IMR-90 (cell line): ENCODE measurements around the gene RNPEPL1. TPM values are rescaled to one million over a fixed set of nuclear protein-coding genes. Genes with fewer than 3 reads are reported as not detected.

ENCODE experiments used
- ATAC-seq: fragments of 200-7000 bp; cut with Tn5 transposase; 2 replicates; pipeline ENCODE4 v1.9.1; 2020; ENCODE audit warnings: low read depth, mild to moderate bottlenecking, moderate library complexity
- BruUV-seq: library from RNA; stranded (reverse); fragments of 400-500 nt; replicated peaks from 2 replicates; lab custom pipeline; 2021; lab: Mats Ljungman, UMichigan
- CTCF ChIA-PET: fragments of 300-600 bp; formaldehyde crosslinking; extraction: SDS; loops from one replicate; lab custom pipeline; 2021; ENCODE audit warnings: antibody characterized with exemption; lab: Yijun Ruan, JAX
- POLR2A ChIA-PET: fragments of 300-600 bp; sonication (Branson Sonifier 250); formaldehyde crosslinking; loops from one replicate; lab custom pipeline; 2022; ENCODE audit warnings: antibody characterized with exemption; ENCODE audit not compliant: unreplicated experiment; lab: Charles Lee
- DNase-seq: peaks from one replicate; pipeline ENCODE4 v3.0.0; 2013
- H2AFZ ChIP-seq: replicated peaks from 2 replicates; pipeline ENCODE3; 2013; ENCODE audit warnings: low read length, mild to moderate bottlenecking; ENCODE audit not compliant: poor library complexity
- H2AK5ac ChIP-seq: 2 replicates; pipeline ENCODE4 v1.6.1; 2013; ENCODE audit warnings: low read depth, low read length, inconsistent platforms
- H2AK9ac ChIP-seq: replicated peaks from 2 replicates; pipeline ENCODE3; 2013; ENCODE audit warnings: mild to moderate bottlenecking, low read depth, low read length, moderate library complexity; ENCODE audit not compliant: poor library complexity
- H2BK120ac ChIP-seq: 2 replicates; pipeline ENCODE4 v1.6.1; 2013; ENCODE audit warnings: low read depth, low read length, inconsistent platforms
- H2BK15ac ChIP-seq: 3 replicates; pipeline ENCODE4 v1.6.1; 2013; ENCODE audit warnings: low read depth, low read length, inconsistent platforms
- H2BK20ac ChIP-seq: 2 replicates; pipeline ENCODE4 v1.6.1; 2013; ENCODE audit warnings: low read depth, mild to moderate bottlenecking, inconsistent platforms, low read length, moderate library complexity
- H2BK5ac ChIP-seq: 2 replicates; pipeline ENCODE4 v1.6.1; 2013; ENCODE audit warnings: mild to moderate bottlenecking, low read depth, low read length, inconsistent platforms; ENCODE audit not compliant: poor library complexity, severe bottlenecking
- H3K14ac ChIP-seq: replicated peaks from 2 replicates; pipeline ENCODE4 v1.6.1; 2013; ENCODE audit warnings: low read depth, low read length, inconsistent platforms
- H3K18ac ChIP-seq: 2 replicates; pipeline ENCODE4 v1.6.1; 2013; ENCODE audit warnings: low read depth, low read length, control low read depth
- H3K23ac ChIP-seq: 2 replicates; pipeline ENCODE4 v1.6.1; 2013; ENCODE audit warnings: low read depth, low read length, inconsistent platforms
- H3K27ac ChIP-seq: 2 replicates; pipeline ENCODE4 v1.5.1; 2013; ENCODE audit warnings: mild to moderate bottlenecking, control low read depth, low read length; ENCODE audit not compliant: insufficient read depth
- H3K27me3 ChIP-seq: 2 replicates; pipeline ENCODE4 v1.6.1; 2013; ENCODE audit warnings: low read length; ENCODE audit not compliant: control insufficient read depth, insufficient read depth
- H3K36me3 ChIP-seq: 2 replicates; pipeline ENCODE4 v1.6.1; 2013; ENCODE audit warnings: low read length, mixed read lengths; ENCODE audit not compliant: control insufficient read depth, insufficient read depth
- H3K4ac ChIP-seq: 2 replicates; pipeline ENCODE4 v1.6.1; 2013; ENCODE audit warnings: low read depth, low read length, inconsistent platforms
- H3K4me1 ChIP-seq: 2 replicates; pipeline ENCODE4 v1.6.1; 2013; ENCODE audit warnings: low read length, mixed read lengths; ENCODE audit not compliant: control insufficient read depth, insufficient read depth
- H3K4me2 ChIP-seq: 2 replicates; pipeline ENCODE4 v1.6.1; 2013; ENCODE audit warnings: low read depth, mild to moderate bottlenecking, control low read depth, low read length, moderate library complexity
- H3K4me3 ChIP-seq: 2 replicates; pipeline ENCODE4 v1.5.1; 2013; ENCODE audit warnings: low read depth, mild to moderate bottlenecking, control low read depth, low read length, moderate library complexity; ENCODE audit not compliant: insufficient read depth
- H3K56ac ChIP-seq: 2 replicates; pipeline ENCODE4 v1.6.1; 2013; ENCODE audit warnings: low read length, inconsistent platforms; ENCODE audit not compliant: insufficient read depth; ENCODE audit errors: extremely low read depth
- H3K79me1 ChIP-seq, 2 experiments: 2 replicates each; pipeline ENCODE4 v1.6.1; 2013; ENCODE audit warnings: low read length in 2 of 2, inconsistent platforms in 1 of 2, low read depth in 1 of 2
- H3K9ac ChIP-seq: 2 replicates; pipeline ENCODE4 v1.6.1; 2013; ENCODE audit warnings: low read depth, low read length, control low read depth
- H3K9me1 ChIP-seq: 2 replicates; pipeline ENCODE4 v1.6.1; 2013; ENCODE audit warnings: low read length, inconsistent platforms; ENCODE audit not compliant: insufficient read depth
- H3K9me3 ChIP-seq: 2 replicates; pipeline ENCODE4 v1.6.1; 2013; ENCODE audit warnings: low read length; ENCODE audit not compliant: control insufficient read depth, insufficient read depth
- H4K20me1 ChIP-seq: 2 replicates; pipeline ENCODE4 v1.6.1; 2013; ENCODE audit warnings: low read length, inconsistent platforms; ENCODE audit not compliant: insufficient read depth
- H4K5ac ChIP-seq: 2 replicates; pipeline ENCODE4 v1.6.1; 2013; ENCODE audit warnings: mild to moderate bottlenecking, low read depth, low read length, control low read depth
- H4K8ac ChIP-seq, 2 experiments: 2 replicates each; pipeline ENCODE4 v1.6.1; 2013; ENCODE audit warnings: low read depth in 2 of 2, low read length in 2 of 2, control low read depth in 1 of 2, inconsistent platforms in 1 of 2
- H4K91ac ChIP-seq: 2 replicates; pipeline ENCODE4 v1.6.1; 2013; ENCODE audit warnings: low read depth, low read length, inconsistent platforms; ENCODE audit not compliant: insufficient read depth
- CHD1 ChIP-seq: IDR thresholded peaks from 2 replicates; pipeline ENCODE4 v1.6.1; 2012; ENCODE audit warnings: low read depth, low read length, improper control_type of control experiment
- RCOR1 ChIP-seq: IDR thresholded peaks from 2 replicates; pipeline ENCODE4 v1.6.1; 2012; ENCODE audit warnings: mild to moderate bottlenecking, low read length, improper control_type of control experiment; ENCODE audit not compliant: insufficient replicate concordance
- WGBS, 2 experiments: methylation state at CpG; one replicate each; pipeline versions ENCODE4 v1.1.5 to v1.1.7; 2013; ENCODE audit warnings: missing lambda C conversion rate in 2 of 2; ENCODE audit not compliant: insufficient read length in 1 of 2; ENCODE audit errors: extremely low coverage in 2 of 2; 5-methylcytosine and 5-hydroxymethylcytosine counted together
- dilution Hi-C: fragments of 300-500 bp; cut with HindIII; formaldehyde crosslinking; loops from one replicate; pipeline ENCODE4 v1.14.3; 2018; ENCODE audit warnings: low sequenced_read_pairs; ENCODE audit not compliant: unreplicated experiment
- in situ Hi-C: fragments of 300-500 bp; cut with MboI; formaldehyde crosslinking; loops from 3 replicates; pipeline ENCODE4 v1.14.3; 2019; ENCODE audit warnings: low sequenced_read_pairs, inconsistent platforms, mixed read lengths
- intact Hi-C: fragments of 100-400 bp; cut with micrococcal nuclease; formaldehyde crosslinking; loops from 2 replicates; pipeline ENCODE4 v1.10.0; 2022
- polyA plus RNA-seq, 3 experiments: library from polyadenylated mRNA; depleted of rRNA; stranded (reverse); fragments of >200 nt; gene quantifications; 2 replicates each; pipeline ENCODE4 v1.2.3, GENCODE V29; 2012; ENCODE audit warnings: low replicate concordance in 1 of 3
- total RNA-seq: library from RNA; depleted of rRNA; stranded (reverse); fragments of >200 nt; gene quantifications from 2 replicates; pipeline ENCODE4 v1.2.3, GENCODE V29; 2012

The RNPEPL1 gene
- total and polyA plus RNA-seq, 2 of the 4 experiments (the other 2 are of a cell fraction), result 3.8 to 18.7 TPM

DNA sequence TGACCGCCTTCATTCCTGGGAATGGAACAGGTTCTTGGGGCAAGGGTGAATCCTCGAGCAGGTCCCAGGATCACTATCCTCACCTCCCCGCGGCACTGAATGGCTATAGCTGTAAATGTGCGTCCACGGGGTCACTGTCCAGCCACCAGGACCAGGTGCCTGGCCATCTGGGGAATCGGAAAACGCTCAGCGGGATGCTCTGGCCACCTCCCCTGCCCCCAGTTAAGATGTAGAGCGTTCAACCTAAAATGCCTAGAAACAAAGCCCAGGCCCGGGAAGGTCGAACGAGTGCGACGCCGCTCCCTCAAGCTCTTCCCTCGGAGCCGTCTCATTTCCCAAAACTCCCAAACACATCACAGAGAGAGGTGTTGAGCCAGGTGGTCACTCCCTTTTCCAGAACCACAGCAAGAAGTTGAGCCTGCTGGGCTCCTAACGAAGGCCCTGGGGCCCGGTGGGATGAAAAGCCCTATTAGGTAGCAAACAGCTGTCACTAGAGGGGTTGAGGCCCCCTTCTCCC, 17.5 kb downstream of the RNPEPL1 start:
- Histone ChIP-seq H2BK15ac (no peak overlapping the region), H2AFZ (peak overlapping the region; percentile 98), H4K20me1 (peaks cover 15% of the 10 kb centered on the region), H3K9me3 (peaks cover 2% of the 10 kb centered on the region; the same call in 1 of the 2 replicates), H2BK5ac (peak overlapping the region; percentile 22), H2AK5ac (peak overlapping the region; percentile 78), H3K23ac (peak overlapping the region; percentile 67; the same call in 1 of the 2 replicates), H4K91ac (peak overlapping the region; percentile 61), H4K8ac (peak overlapping the region; percentile 85 to 86), H2BK120ac (no peak overlapping the region), H3K36me3 (peaks cover 10% of the 10 kb centered on the region), H3K9me1 (peaks cover 22% of the 10 kb centered on the region), H3K27me3 (no peaks in the 10 kb centered on the region), H3K56ac (peak overlapping the region; percentile 81), H3K14ac (peak overlapping the region; percentile 84), H4K5ac (peak overlapping the region; percentile 88), H3K4me3 (peak overlapping the region; percentile 81), H3K9ac (peak overlapping the region; percentile 90), H3K4ac (peak overlapping the region; percentile 68), H3K27ac (peak overlapping the region; percentile 79), H2BK20ac (no peak overlapping the region), H3K18ac (0 out of 2 replicates have a peak overlapping the region, but pooled peaks have one; percentile 38), H3K79me1 (peaks cover 26 to 73% of the 10 kb centered on the region in 2 experiments), H3K4me2 (peak overlapping the region; percentile 95), H3K4me1 (peaks cover 15% of the 10 kb centered on the region), H2AK9ac (peak overlapping the region; percentile 93)
- 19% methylated on average over 8 of the region's 20 CpGs; no CpG with 5 or more reads in 1 of the 2 experiments for WGBS, 2 experiments
- ATAC-seq (no peak), DNase-seq (no peak)
- POLR2A ChIA-PET, result no interaction called here
- in situ Hi-C loops, result no loop called here
- intact Hi-C loops, result no loop called here
- CTCF ChIA-PET, result interaction anchor here (1.2 kb wide), 1 partner anchor 19 kb away, joined by 4 read pairs; no protein-coding TSS in a partner anchor
- TF ChIP-seq CHD1 (peak; percentile 76; the same call in 1 of the 2 replicates), RCOR1 (no peak)
- TSS peak; percentile 60 for BruUV-seq
- dilution Hi-C loops, result no loop called here
